Bronchial epithelial cell (primary cell): ENCODE measurements around the gene CAMLG. TPM values are rescaled to one million over a fixed set of nuclear protein-coding genes. Genes with fewer than 3 reads are reported as not detected.
A peak's percentile ranks its signal among the peaks of the same experiment; 100 is the strongest.
"Not testable (repeated sequence)": the region's sequence is repeated elsewhere in the genome, so short reads cannot be mapped to it uniquely, and the experiment has no call there.

Experiments used
- DNase-seq: peaks from one replicate; pipeline ENCODE4 v3.0.0-alpha.2; 2010; ENCODE audit warnings: low read depth
- FAIRE-seq: peaks from 2 replicates; lab custom pipeline; 2011; peaks lifted over from hg19 to GRCh38; lab: Jason Lieb, UNC
- H3K27me3 ChIP-seq: 2 replicates; pipeline ENCODE4 v1.5.1; 2011; ENCODE audit warnings: low read length; ENCODE audit not compliant: control insufficient read depth, insufficient read depth
- H3K36me3 ChIP-seq: 2 replicates; pipeline ENCODE4 v1.5.1; 2011; ENCODE audit warnings: low read length; ENCODE audit not compliant: control insufficient read depth, insufficient read depth
- H3K4me3 ChIP-seq: 2 replicates; pipeline ENCODE4 v1.5.1; 2011; ENCODE audit warnings: mild to moderate bottlenecking, low read depth, low read length, control low read depth
- CTCF ChIP-seq: IDR thresholded peaks from 2 replicates; pipeline ENCODE4 v1.5.1; 2011; ENCODE audit warnings: mild to moderate bottlenecking, moderate library complexity, low read length, control low read depth, inconsistent platforms; ENCODE audit not compliant: insufficient read depth, severe bottlenecking
- total RNA-seq: library from RNA; depleted of rRNA; stranded (reverse); fragments of >200 nt; gene quantifications from 2 replicates; pipeline ENCODE4 v1.2.1, GENCODE V29; 2014

The CAMLG gene
- total RNA-seq, 1 donor from 2014 or later = 32.9 TPM

GRCh38 chr5:134741052-134741451 lies 2.7 kb downstream of the CAMLG start:
- FAIRE-seq (no peak), DNase-seq (no peak)
- TF ChIP-seq CTCF = no peak
- no peaks in the 10 kb centered on the region for H3K27me3 ChIP-seq
- no peaks in the 10 kb centered on the region for H3K36me3 ChIP-seq
- H3K4me3 ChIP-seq = no peak overlapping the region

- DNase-seq (no peak), FAIRE-seq (no peak)
- Histone ChIP-seq H3K27me3 (no peaks in the 10 kb centered on the region), H3K36me3 (no peaks in the 10 kb centered on the region), H3K4me3 (no peak overlapping the region)
- TF ChIP-seq CTCF = no peak
These were observed 3.8 kb downstream of the CAMLG start for GRCh38 chr5:134742134-134742533.

- DNase-seq = no peak
- no peak for TF ChIP-seq CTCF
- Histone ChIP-seq H3K27me3 (no peaks in the 10 kb centered on the region), H3K36me3 (no peaks in the 10 kb centered on the region), H3K4me3 (no peak overlapping the region)
- FAIRE-seq = no peak
These were observed 11.1 kb downstream of the CAMLG start for GRCh38 chr5:134749415-134749814.

- Histone ChIP-seq H3K27me3 (no peaks in the 10 kb centered on the region), H3K4me3 (peak overlapping the region; percentile 90), H3K36me3 (no peaks in the 10 kb centered on the region)
- DNase-seq = no peak
- no peak for TF ChIP-seq CTCF
- no peak for FAIRE-seq
These were observed 19.8 kb downstream of the CAMLG start for GRCh38 chr5:134758176-134758503.

- Histone ChIP-seq H3K36me3 (no peaks in the 10 kb centered on the region), H3K4me3 (peak within 1 kb of the TSS; percentile 90), H3K27me3 (no peaks in the 10 kb centered on the region)
- FAIRE-seq = no peak
- DNase-seq = peak; percentile 80
- TF ChIP-seq CTCF = peak; percentile 88
These were observed 20.4 kb downstream of the CAMLG start, which contains the start of gene DDX46 for GRCh38 chr5:134758504-134759341. Gene DDX46 (plus strand): TSS chr5:134758779. CDS start chr5:134758939, 160 bp downstream.

- DNase-seq, H3K4me3 ChIP-seq, FAIRE-seq, H3K27me3 ChIP-seq: not testable (repeated sequence)
- peaks cover 15% of the 10 kb centered on the region for H3K36me3 ChIP-seq
These were observed 29.4 kb downstream of the CAMLG start for GRCh38 chr5:134767528-134768291.
